NCI-H510A treated with DMSO at 0.1 percent for 48 hours (cell line): Measurements from ENCODE around the gene SLC17A9.
"Not testable (repeated sequence)": the region's sequence is repeated elsewhere in the genome, so short reads cannot be mapped to it uniquely, and the experiment has no call there.

Experiments used
- DNase-seq: peaks from one replicate; lab custom pipeline; 2025; lab: John Stamatoyannopoulos, UW

Gene SLC17A9

DNA sequence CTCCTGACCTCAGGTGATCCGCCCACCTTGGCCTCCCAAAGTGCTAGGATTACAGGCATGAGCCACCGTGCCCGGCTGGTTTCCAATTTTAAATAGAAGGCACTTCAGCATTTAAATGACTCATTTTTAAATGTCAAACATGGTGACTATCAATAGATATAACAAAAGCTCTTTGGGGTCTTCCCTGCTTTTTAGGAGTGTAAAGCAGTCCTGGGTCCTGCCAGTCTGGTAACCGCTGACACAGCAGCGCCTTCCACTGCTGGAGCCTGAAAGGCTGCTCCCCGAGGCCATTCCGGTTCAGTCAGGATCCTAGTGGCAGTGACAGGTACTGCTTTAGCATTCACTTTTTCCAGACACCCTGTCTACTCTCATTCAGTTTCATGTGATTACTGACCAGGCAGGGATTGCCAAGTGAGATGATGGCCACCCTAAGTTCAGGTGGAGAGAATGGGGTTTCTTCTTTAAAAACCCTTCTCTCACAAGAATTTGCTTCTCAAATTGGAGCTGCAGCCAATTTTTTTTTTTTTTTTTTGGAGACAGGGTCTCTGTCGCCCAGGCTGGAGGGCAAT lies 31.3 kb upstream of the SLC17A9 start:
- peak; percentile 58 for DNase-seq

DNA sequence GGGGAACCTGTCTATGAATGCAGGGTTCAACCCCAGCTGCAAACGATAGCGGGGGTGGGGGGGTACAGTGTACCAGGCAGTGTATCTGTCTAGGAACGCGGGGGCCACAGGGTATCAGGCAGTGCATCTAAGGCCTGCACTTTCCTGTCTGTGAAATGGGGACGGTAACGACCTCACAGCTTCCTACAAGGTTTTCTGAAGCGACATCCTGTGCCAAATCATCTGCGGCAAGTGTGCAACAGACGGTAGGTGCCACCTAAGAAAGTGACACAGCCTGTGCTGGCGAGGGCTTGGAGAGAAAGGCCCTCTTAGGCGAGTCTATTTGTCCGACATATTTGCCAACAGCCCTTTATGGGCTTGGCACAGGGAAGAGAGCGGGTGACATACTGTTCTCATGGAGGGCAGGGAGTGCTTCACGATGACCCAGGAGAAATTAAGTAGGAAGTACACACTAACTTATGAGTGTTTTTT lies 30.0 kb upstream of the SLC17A9 start:
- no peak for DNase-seq

DNA sequence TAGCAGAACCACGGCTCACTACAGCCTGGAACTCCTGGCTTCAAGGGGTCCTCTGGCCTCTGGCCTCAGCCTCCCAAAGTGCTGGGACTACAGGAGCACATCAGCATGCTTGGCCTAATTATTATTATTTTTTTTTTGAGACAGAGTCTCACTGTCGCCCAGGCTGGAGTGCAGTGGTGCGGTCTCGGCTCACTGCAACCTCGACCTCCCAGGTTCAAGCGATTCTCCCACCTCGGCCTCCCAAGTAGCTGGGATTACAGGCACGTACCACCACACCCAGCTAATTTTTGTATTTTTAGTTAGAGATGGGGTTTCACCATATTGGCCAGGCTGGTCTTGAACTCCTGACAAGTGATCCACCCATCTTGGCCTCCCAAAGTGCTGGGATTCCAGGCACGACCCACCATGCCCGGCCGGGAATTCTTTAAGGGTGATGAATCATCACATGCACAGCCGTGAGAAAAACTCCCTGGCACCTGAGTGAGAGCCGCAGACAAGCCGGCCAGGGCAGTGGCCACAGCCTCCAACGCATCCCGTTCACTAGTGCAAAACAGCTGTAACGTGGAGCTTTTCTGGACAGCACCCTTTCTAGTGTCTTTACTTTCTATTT lies 29.3 kb upstream of the SLC17A9 start:
- DNase-seq, result not testable (repeated sequence)

DNA sequence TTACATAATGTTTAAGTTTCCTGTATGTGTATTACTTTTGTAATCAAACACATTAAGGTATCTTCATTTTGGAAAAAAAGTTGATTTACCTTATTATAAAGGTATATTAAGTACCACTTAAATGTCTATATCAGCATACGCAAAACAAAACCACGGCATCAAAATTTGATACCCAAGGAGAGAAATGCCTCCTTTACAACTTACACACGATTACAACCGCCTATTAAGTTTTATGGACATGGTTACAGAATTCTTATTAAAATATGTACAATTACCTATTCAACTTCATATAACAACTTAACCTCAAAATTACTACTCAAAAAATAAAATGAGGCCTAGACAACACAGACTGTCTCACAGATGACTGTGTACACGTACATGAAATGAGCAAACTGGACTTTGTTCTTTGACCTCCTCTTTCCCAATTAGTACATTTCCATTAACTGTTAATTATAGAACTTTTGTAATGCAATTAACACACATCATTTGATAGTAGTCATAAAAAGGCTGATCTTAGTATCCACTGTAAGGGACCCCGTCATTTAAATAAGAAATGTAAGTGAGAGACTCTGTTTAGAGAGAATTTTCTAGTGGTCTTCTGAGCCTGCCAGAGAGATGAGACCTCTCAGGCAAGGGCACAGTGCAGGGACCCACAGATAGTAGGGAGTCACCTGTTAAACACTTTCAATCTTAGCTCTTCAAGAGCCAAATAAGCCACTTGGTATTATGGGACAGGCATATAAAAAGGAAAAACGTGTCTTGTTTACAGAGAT lies 28.7 kb upstream of the SLC17A9 start:
- DNase-seq, result no peak

DNA sequence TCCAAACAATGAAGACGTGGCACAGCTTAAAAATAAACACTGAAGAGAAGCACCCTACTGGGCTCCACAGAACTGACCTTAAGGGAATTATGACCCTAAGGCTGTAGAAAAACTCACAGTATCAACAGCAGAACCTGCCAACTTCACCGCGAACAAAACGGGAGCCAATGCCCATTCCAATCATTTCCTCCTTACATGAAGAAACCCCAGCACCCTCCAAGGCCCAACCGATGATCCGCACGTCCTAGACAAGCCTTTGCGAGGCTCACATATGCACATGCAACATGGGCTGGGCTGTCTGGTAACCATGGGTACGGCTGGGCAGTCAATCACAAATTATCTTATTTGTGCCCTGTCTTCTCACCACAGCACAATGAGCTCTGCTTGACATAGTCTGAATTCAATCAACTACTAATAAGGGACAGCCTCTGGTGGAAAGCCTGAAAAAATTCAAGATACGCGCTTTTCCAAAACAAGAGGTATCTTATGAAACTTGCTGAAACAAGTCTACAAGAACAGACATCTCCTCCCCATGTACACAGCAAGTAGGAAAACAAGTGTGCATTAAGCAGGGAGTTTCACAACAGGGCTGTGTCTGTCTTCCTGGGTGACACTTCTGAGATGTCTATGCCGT lies 27.9 kb upstream of the SLC17A9 start:
- DNase-seq, result no peak

DNA sequence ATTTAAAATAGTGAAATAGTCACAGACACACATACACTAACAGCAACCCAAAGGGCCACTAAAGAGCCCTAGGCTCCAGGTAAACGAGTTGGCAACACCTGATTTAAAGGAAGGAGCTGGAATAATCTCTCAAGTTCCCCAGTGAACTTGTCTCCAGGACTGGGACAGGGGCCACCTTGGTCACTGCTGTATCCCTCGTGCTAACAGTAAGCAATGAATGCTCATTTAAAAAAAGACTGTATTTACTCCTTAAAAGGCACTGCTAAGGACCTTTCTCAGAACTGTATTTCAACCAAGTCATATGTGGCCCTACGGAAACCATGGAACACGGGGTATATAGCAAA lies 27.5 kb upstream of the SLC17A9 start:
- DNase-seq, result no peak

DNA sequence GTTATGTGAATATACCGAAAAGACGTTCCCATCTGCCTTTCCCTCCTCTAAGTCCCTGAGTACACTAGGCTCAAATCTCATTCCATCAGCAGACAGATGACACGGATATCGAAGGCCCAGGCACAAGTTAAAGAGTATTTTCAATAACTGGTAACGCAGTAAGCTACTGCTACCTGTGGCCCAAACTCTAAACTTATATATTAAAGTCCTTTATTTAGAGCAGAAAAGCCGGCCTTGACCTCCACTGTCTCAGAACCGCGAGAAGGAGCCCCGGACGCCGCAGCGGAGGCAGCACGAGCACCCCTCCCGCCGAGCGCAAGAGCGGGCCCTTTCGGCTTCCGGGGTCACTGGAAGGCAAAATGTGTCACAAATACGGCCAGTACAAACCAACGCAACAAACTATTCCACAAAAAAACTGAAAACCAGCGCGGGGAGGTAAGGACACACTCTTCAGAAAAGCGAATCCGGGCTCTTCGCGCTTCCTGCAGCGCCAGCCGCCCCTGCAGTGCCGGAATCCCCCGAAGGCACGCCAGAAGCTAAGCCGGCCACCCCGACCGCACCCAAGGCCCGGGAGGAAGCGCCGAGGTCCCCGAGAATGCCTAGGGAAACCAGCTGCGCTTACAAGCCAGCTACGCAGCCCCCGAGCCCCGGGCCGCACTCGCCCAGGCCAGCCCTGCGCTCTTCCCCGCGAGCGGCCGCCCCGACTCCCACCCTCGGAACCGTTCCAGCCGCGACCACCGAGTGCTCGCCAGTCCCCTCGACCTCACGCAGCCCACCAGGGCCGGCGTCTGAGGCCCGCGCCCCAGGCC lies 26.9 kb upstream of the SLC17A9 start:
- DNase-seq, result peak; percentile 32

DNA sequence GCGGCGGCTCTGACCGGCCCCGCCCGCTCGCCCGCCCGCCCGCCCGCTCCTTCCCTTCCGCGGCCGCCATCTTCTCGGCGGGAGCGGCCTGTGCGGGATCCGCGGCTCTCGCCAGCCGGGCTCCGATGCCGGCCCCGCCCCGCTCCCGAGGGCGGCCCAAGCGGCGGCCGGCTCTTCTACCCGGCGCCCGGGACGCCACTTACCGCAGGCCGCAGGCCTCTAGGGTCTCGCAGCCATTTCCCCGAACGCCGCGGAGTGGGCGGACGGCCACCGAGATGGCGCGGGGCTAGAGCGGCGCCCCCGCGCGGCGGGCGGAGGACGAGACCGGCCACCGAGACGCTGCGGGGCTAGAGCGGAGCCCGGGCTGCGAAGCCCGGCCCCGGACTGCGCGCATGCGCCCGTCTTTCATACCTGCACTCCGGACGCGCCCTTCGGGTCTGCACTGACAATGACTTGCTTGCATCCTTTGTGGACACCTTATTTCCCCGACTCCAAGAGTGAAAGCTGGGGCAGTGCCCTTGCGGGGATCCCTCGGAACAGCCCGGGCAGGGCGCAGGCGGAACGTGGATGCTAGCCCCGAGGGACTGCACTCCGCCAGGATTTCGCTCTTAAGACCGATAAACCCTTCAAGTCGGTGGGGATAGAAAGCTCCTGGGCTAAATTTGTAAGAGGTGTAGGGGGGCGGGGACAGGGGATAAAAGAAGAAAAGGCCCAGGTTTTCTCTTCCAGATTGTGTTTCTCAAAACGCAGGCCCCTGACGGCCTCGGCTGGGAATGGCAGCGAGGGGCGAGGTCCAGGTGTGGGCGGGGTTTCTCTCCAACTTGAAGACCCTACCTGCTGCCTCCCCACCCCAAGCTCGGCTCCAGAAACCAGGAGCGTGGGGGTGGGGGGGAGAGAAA lies 26.0 kb upstream of the SLC17A9 start, which contains the start of gene DIDO1:
Gene DIDO1, minus strand, starts transcription at position 277 of the 899 bp plus-strand sequence.
- DNase-seq, result peak; percentile 87

DNA sequence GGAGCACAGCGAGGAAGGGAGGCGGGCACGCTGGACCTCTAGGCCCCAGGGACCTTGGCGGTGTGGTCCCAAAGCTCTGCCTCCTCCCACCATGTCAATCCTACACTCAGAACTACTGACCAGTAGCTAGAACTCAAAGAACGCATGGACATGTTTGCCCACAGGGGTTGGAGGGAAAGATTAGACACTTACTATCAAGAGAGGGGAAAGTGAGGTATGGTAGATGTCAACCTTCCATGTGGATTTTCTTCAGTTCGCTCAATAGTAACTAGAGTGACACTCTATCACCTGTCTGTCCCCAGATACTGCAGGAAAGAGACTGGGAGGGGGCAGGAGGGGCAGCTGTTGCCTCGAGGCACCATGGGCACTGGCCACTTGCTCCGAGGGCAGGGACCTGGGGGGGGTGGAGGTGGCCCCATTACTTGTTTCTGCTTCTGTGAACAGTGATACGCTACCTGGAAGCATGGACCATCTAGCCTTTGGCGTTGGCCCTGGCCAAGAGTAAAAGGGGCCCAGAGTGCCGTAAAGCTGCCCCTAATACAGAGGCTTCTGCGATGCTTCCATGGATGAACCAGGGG lies 25.3 kb upstream of the SLC17A9 start:
- no peak for DNase-seq

DNA sequence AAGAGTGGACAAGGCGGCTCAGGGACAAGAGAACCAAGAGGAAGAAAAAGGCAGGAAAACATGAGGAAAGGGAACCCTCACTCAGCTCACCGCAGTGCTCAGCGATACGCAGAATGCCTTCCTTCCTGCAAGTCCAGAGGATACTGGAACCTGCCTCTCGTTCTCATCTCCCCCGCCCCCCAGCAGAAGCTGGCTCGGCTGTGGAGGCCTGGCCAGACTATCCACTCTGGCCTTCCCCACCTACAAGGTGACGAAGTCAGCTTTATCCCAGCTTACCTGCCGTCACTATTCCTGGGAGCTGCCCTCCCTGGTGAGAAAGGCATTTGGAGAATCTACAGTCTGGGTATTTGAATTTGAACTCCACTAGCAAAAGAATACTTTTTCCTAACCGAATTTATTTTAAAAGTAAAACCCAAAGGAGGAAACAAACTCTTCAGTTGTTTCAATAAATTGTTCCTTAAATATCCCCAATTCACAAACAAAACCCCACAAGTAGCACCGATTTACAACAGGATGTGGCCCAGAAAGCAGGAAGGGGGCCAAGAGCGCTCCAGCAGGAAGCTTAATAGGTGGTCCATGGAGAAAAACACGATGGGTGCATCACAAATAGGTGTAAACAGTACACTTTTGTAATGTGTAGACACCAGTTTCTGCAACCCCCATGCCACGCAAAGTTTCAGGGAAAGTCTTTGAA lies 24.1 kb upstream of the SLC17A9 start:
- DNase-seq, result no peak

DNA sequence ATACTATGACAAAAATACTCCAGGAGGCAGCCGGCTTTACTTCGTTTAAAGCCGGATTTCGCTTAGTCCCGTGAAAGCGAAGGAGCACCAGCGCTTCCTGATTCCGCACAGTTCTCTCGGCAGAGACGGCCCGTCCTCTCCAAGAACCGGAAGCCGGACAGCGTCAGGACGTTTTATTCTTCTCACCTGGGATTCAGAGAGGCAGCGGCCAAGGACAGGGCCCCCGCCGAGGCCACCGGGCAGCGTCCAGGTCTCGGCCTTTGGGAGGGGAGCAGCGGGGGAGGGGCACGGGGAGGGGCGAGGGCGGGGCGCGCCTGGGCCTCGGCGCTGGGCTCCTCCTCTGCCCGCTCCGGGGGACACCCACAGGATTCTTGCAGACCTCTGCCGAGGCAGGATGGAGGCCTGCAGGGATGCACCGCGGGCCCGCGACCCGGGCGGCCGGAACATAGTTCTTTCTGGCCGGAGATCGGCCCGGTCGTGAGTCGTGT lies 23.4 kb upstream of the SLC17A9 start:
- DNase-seq, result no peak

DNA sequence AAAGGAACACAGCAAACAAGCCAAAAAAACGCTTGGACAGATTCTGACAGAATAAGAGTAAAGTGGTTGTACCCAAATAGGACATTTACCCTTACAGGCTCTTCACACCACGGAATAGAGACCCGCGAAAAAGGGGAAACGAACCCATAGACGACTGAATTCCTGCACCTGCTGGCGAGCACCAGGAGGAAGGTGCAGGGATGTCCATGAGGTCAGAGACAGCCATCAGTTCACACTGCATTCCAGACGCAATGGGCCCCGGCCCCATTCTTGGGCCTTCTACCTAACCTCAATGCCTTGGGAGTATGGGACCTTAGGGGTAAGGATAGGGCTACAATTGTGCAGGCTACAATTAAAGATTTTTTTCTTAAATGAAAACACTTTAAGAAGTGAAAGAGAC lies 21.0 kb upstream of the SLC17A9 start:
- no peak for DNase-seq

DNA sequence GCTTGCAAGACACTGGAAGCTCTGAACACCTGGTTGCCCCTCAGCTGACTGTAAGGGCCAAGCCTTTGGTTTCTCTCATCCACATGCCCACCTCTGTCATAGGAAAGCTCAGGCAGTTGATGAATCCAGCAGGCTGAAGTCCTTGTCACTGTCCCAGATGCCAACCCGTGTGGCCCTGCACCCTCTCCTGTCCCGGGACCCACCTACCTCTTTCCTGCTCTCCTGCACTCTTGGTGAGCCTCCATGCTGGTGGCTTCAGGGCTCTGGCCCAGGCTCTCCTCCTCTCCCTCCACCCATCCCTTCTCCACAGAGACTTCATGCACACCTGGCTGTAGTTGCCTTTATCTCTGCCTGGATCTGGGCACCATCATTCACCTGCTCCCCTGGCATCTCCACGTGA lies 18.5 kb upstream of the SLC17A9 start:
- no peak for DNase-seq

DNA sequence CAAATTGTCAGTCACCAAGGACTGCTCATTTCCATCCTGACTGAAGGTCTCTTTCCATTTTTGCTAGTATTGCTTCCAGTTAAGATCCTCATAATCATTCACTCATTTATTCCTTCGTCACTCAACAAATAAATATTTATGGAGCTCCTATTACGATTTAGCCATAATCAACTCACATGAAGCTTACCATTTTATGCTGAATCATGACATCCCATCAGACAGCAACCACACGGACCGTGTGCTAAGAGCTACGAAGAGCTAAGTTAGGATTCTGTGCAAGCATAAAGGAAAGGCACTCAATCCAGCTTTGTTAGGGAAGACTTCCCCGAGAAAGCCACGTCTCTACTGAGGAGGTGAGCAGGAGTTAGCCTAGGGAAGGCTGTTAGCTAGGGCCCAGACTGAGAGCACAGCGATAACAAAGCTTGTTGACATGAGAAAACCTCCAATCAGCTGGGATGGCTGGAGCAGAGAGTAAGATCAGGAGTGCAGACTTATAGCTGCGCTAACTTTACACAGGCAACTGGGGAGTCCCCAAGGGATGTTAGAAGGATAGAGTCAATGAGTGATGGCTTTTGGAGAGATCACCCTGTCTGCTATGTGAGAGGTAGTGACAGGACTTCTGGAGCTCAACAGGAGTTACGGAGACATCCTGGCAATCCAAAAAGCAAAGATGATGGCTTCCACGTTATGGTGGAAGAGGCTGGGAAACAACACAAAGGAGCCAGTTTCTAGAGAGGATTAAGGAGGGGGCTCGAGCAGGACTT lies 17.1 kb upstream of the SLC17A9 start:
- no peak for DNase-seq

DNA sequence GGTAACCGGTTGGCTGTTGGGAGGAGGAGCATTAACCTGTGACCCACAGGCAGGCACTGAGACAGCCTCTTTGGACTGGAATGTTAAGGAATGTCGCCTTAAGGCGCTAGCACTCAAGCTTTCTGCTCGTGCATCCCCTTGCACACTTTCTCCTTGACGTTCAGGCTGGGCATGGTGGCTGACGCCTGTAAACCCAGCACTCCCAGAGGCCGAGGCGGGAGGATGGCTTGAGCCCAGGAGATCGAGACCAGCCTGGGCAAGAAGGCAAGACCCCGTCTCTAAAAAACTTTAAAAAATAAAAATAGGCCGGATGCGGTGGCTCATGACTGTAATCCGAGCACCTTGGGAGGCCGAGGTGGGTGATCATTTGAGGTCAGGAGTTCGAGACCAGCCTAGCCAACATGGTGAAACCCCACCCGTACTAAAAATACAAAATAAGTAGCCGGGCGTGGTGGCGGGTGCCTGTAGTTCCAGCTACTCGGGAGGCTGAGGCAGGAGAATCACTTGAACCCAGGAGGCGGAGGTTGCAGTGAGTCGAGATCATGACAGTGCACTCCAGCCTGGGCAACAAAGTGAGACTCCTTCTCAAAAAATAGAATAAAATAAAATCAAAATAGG lies 16.4 kb upstream of the SLC17A9 start:
- DNase-seq, result no peak

DNA sequence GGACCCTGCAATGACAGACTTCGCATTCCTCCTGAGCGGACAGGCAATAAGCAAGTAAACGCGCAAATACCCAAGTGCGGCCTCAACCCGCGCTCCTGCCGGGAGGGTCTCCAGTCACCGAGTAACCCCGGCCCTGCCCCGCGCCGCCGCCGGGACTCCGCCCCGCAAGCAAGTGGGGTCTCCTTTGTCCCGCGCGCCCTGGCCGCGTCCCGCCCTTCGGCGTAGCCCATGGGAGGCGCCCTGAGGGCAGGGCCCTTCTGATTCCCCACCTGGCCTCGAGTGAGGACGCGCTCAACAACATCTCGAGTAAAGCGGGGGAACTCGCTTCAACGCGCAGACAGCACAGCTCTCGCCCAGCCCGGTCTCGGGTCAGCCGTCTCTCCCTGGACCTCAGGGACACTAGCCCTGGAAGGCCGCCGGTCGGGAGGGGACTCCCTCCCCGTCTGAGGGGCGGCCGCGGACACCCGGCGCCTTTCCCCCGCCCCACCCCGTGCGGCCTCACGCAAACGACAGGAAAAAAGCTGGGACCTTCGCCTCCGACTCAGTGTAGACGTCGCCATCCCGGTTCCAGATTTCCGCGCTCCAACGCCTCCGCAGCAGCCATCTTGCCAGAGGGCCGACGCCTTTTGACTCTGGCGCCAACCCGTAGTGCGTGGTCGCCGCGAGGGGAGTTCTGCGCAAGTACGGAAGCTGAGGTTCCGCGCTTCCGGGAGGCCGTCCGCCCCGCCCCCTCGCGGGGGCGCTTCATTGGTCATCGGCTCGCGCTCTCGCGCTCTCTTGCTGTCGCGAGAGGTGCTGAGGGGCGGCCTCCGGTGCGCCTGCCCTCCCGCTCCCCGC lies 15.0 kb upstream of the SLC17A9 start:
- DNase-seq, result peak; percentile 85

DNA sequence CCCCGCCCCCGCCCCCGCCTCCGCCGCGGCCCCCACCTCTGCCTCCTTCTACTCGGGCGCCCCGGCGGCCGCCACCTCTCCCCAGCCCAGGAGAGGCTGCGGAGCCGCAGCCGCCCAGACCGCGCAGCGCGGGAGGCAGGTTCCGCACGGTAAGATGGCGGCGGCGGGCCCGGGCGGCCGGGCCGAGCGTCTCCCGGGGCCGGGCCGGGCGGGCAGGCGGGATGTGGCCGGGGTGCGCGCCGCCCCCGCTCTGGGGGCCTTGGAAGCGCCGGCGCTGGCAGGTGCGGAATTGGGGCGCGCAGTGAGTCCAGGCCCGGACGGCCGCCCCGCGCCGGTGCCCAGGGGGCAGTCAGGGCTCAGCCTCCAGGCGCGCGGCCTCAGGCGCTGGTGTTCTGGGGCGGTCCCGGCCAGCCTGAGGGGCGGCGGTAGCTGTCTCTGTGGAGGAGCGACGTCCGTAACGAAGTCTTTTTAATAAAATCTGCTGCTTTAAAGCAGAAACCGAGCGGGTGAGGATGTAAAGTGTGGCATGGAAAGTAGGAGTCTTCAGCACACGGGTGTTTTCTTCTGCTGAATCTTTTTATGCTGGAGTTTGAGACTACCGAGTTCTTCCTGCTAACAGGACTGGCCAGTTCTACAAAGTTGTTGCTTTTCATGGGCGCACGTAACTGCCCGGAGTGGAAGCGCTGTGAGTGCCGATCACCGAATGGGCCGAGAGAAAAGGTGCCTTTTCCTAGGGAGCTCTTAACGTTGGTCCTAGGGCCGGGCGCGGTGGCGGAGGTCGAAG lies 14.2 kb upstream of the SLC17A9 start, which contains the start of gene GID8:
Gene GID8, plus strand, starts transcription at position 43 of the 784 bp plus-strand sequence. CDS start 3,356 bp downstream, outside the sequence.
- DNase-seq, result peak; percentile 21
